ENCODE measurements around the gene BANP. TPM values are rescaled to one million over a fixed set of nuclear protein-coding genes. Genes with fewer than 3 reads are reported as not detected.
A peak's percentile ranks its signal among the peaks of the same experiment; 100 is the strongest.

The BANP gene
- total and polyA plus RNA-seq, 4 experiments from 2014 or later = 10.7 to 72.7 (median 44.1) TPM

- Mint-ChIP-seq H3K36me3 (peaks cover 9 to 41% of the 10 kb centered on the region in 2 donors), H3K4me1 (peaks cover 33 to 67% (median 54%) of the 10 kb centered on the region in 4 donors)
- peaks cover 59% of the 10 kb centered on the region for H3K4me1 ChIP-seq (ENCODE audit: insufficient read depth, low read length)
Observed at GRCh38 chr16:87952751-87953150, 1.5 kb downstream of the BANP start.

DNA sequence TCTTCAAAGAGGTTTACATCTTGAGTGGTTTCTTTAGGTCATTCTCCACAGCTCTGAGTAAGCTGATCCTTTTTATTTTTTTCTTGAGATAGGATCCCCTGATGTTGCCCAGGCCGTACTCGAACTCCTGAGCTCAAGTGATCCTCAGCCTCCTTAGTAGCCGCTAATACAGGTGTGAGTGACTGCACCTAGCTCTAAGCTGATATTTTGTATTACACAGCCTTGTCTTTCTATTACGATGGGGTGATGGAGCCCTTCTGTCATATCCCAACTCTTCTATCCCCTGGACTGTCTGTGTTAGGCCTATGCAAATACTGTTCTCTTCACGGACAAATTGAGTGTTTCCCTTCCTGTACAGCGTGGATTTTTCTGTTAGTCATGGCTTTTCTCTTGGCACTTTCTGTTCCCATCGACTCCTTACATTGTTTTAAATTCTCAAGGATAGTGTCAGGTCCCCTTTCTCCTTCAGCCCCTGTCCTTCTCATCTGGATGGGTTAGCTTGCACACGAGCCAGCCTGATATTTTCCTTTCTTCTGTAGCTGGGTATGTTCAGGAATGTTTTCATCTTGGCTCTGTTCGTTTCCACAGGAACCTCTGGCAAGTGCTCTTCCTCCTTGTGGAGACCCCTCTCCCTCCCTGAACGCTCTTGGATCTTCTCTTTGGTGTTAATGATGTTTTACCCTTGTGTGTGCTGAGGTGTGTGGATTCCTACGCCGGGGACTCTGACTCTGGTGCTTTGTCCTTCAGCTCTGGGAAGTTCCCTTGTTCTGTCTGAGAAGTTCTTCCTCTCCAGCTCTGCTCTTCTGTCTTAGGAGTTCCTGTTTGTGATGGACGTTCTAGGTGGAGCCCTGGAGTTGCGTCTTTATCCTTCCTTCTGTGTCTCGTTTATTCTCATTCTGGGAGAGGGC is 2.3 kb downstream of the BANP start:
- Histone ChIP-seq H3K4me1 (ENCODE audit: insufficient read depth, low read length) (peaks cover 63% of the 10 kb centered on the region), H3K4me3 (ENCODE audit: low read length in 2 of 2) (no peak overlapping the region), H3K27me3 (ENCODE audit: insufficient read depth, low read length) (no peaks in the 10 kb centered on the region), H3K36me3 (ENCODE audit: insufficient read depth, low read length) (peaks cover 3% of the 10 kb centered on the region), H3K9me3 (ENCODE audit: control insufficient read depth in 1 of 2, low read length in 2 of 2) (no peaks in the 10 kb centered on the region), H3K27ac (ENCODE audit: low read depth, low read length) (no peak overlapping the region)
- Mint-ChIP-seq H3K9me3 (peaks cover 0 to 2% (median 0%) of the 10 kb centered on the region in 8 donors), H3K4me3 (peak overlapping the region; percentile 56 to 89 (median 72)), H3K27me3 (no peaks in the 10 kb centered on the region), H3K36me3 (peaks cover 9 to 45% of the 10 kb centered on the region in 2 donors), H3K4me1 (peaks cover 36 to 75% (median 58%) of the 10 kb centered on the region in 4 donors), H3K27ac (peak overlapping the region; percentile 76 to 98 (median 90))
- intact Hi-C loops (cut with micrococcal nuclease) = loop anchor here (5.0 kb wide), 1 partner anchor 1289 kb away; no protein-coding TSS in a partner anchor
- DNase-seq = no peak
- ChIA-PET CTCF (ENCODE audit: partially characterized antibody) (interaction anchor here (0.5 to 1.6 kb wide), 4 partner anchors 15 to 176 kb away, joined by 3 to 4 read pairs (median 4); no protein-coding TSS in a partner anchor), POLR2A (ENCODE audit: partially characterized antibody) (interaction anchor here (1.4 kb wide), 1 partner anchor 188 kb away, joined by 4 read pairs; the partner anchor contains the start of gene KLHDC4)

More at GRCh38 chr16:87952751-87953150, 1.5 kb downstream of the BANP start:
- Histone ChIP-seq H3K36me3 (ENCODE audit: insufficient read depth, low read length) (peaks cover 3% of the 10 kb centered on the region), H3K27ac (ENCODE audit: low read depth, low read length) (peak overlapping the region; percentile 74), H3K9me3 (ENCODE audit: control insufficient read depth in 1 of 2, low read length in 2 of 2) (no peaks in the 10 kb centered on the region), H3K4me3 (ENCODE audit: low read length in 2 of 2) (peak overlapping the region; percentile 49 to 70), H3K27me3 (ENCODE audit: insufficient read depth, low read length) (no peaks in the 10 kb centered on the region)
- peaks cover 0 to 2% (median 0%) of the 10 kb centered on the region in 8 donors for H3K9me3 Mint-ChIP-seq
- CTCF ChIA-PET (ENCODE audit: partially characterized antibody) = interaction anchor here (1.0 to 1.5 kb wide), 3 partner anchors 82 to 607 kb away, joined by 3 to 4 read pairs (median 3); no protein-coding TSS in a partner anchor
- H3K27me3 Mint-ChIP-seq = peaks cover 0 to under 1% of the 10 kb centered on the region in 2 donors
- intact Hi-C loops (cut with micrococcal nuclease) = loop anchor here (5.0 kb wide), 1 partner anchor 1290 kb away; no protein-coding TSS in a partner anchor
- POLR2A ChIA-PET (ENCODE audit: partially characterized antibody) = interaction anchor here (1.4 kb wide), 1 partner anchor 187 kb away, joined by 4 read pairs; the partner anchor contains the start of gene KLHDC4
- H3K4me3 Mint-ChIP-seq = peak overlapping the region; percentile 79 to 93 (median 89)
- DNase-seq = no peak
- peak overlapping the region; percentile 36 to 98 (median 85) for H3K27ac Mint-ChIP-seq

DNA sequence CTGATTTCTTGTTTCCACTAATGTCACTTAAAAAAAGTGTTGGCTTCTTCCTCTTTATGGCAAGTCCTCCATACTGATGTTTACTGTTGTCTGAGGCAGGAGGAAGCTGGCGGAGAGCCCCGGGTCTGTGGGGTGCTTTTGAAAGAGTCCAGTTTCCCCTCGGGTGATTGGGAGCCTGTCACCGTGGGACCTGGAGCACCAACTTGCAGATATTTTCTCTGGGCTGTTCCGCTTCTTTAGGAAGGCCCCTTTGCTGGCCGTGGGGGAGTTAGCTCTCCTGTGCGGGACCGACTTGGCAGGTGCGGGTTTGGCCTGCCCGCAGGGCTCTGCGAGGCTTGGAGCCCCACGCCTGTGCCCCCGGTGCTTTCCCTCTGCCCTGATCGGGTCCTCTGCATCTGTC is 3.1 kb downstream of the BANP start:
- H3K36me3 Mint-ChIP-seq = peaks cover 9 to 45% of the 10 kb centered on the region in 2 donors
- intact Hi-C loops (cut with micrococcal nuclease) = loop anchor here (5.0 kb wide), 1 partner anchor 1288 kb away; no protein-coding TSS in a partner anchor
- Histone ChIP-seq H3K27ac (ENCODE audit: low read depth, low read length) (no peak overlapping the region), H3K27me3 (ENCODE audit: insufficient read depth, low read length) (no peaks in the 10 kb centered on the region), H3K9me3 (ENCODE audit: control insufficient read depth in 1 of 2, low read length in 2 of 2) (no peaks in the 10 kb centered on the region), H3K36me3 (ENCODE audit: insufficient read depth, low read length) (peaks cover 3% of the 10 kb centered on the region), H3K4me3 (ENCODE audit: low read length in 2 of 2) (no peak overlapping the region), H3K4me1 (ENCODE audit: insufficient read depth, low read length) (peaks cover 71% of the 10 kb centered on the region)
- H3K27me3 Mint-ChIP-seq = no peaks in the 10 kb centered on the region
- POLR2A ChIA-PET (ENCODE audit: partially characterized antibody) = no interaction called here
- DNase-seq = no peak
- CTCF ChIA-PET (ENCODE audit: partially characterized antibody) = interaction anchor here (1.6 kb wide), 1 partner anchor 14 kb away, joined by 3 read pairs; no protein-coding TSS in a partner anchor
- H3K4me3 Mint-ChIP-seq = peak overlapping the region in 4 of 8 donors; percentile 13 to 89 (median 50)
- H3K27ac Mint-ChIP-seq = peak overlapping the region in 6 of 7 donors; percentile 76 to 98 (median 88)
- H3K9me3 Mint-ChIP-seq = peaks cover 0 to 2% (median 0%) of the 10 kb centered on the region in 8 donors
- peaks cover 39 to 83% (median 64%) of the 10 kb centered on the region in 4 donors for H3K4me1 Mint-ChIP-seq

DNA sequence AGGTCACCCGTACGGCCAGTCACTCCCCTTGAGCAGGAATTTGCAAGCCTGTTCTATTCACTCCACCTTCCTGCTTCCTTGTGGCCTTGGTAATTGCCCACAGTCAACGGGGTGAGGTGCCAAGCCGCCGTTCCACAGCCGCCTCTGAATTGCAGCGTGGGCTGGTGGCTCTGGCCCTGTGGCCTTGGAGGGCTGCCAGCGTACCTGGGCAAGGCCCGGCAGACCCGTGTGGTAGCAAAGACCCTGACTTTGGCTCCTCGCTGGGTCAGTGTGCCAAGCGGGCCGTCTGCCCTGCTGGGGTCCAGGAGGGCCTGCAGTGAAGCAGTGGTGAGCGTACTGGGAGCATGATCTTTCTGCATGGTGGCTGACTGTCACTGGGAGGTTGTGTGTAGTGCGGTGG is 3.6 kb downstream of the BANP start:
- Mint-ChIP-seq H3K4me3 (peak overlapping the region in 1 of 8 donors; percentile 30), H3K4me1 (peaks cover 39 to 88% (median 68%) of the 10 kb centered on the region in 4 donors), H3K27me3 (no peaks in the 10 kb centered on the region), H3K9me3 (peaks cover 0 to 2% (median 0%) of the 10 kb centered on the region in 8 donors), H3K27ac (peak overlapping the region in 6 of 7 donors; percentile 85 to 98 (median 92)), H3K36me3 (peaks cover 9 to 45% of the 10 kb centered on the region in 2 donors)
- peak overlapping the region; percentile 63 for H3K27ac ChIP-seq (ENCODE audit: low read depth, low read length)
- no peaks in the 10 kb centered on the region for H3K9me3 ChIP-seq (ENCODE audit: control insufficient read depth in 1 of 2, low read length in 2 of 2)
- peaks cover 75% of the 10 kb centered on the region for H3K4me1 ChIP-seq (ENCODE audit: insufficient read depth, low read length)
- DNase-seq = no peak
- POLR2A ChIA-PET (ENCODE audit: partially characterized antibody) = no interaction called here
- CTCF ChIA-PET (ENCODE audit: partially characterized antibody) = interaction anchor here (1.6 kb wide), 1 partner anchor 14 kb away, joined by 3 read pairs; no protein-coding TSS in a partner anchor
- no peak overlapping the region for H3K4me3 ChIP-seq (ENCODE audit: low read length in 2 of 2)
- no peaks in the 10 kb centered on the region for H3K27me3 ChIP-seq (ENCODE audit: insufficient read depth, low read length)
- peaks cover 3% of the 10 kb centered on the region for H3K36me3 ChIP-seq (ENCODE audit: insufficient read depth, low read length)
- intact Hi-C loops (cut with micrococcal nuclease) = loop anchor here (5.0 kb wide), 1 partner anchor 1287 kb away; no protein-coding TSS in a partner anchor

GRCh38 chr16:87955302-87956097 is 4.3 kb downstream of the BANP start:
- Histone ChIP-seq H3K27ac (ENCODE audit: low read depth, low read length) (peak overlapping the region; percentile 63), H3K36me3 (ENCODE audit: insufficient read depth, low read length) (peaks cover 3% of the 10 kb centered on the region), H3K4me3 (ENCODE audit: low read length in 2 of 2) (no peak overlapping the region), H3K27me3 (ENCODE audit: insufficient read depth, low read length) (no peaks in the 10 kb centered on the region), H3K9me3 (ENCODE audit: control insufficient read depth in 1 of 2, low read length in 2 of 2) (no peaks in the 10 kb centered on the region), H3K4me1 (ENCODE audit: insufficient read depth, low read length) (peaks cover 76% of the 10 kb centered on the region)
- CTCF ChIA-PET (ENCODE audit: partially characterized antibody) = interaction anchor here (1.6 kb wide), 1 partner anchor 13 kb away, joined by 3 read pairs; no protein-coding TSS in a partner anchor
- intact Hi-C loops (cut with micrococcal nuclease) = no loop called here
- H3K4me1 Mint-ChIP-seq = peaks cover 43 to 92% (median 72%) of the 10 kb centered on the region in 4 donors
- POLR2A ChIA-PET (ENCODE audit: partially characterized antibody) = no interaction called here
- peak overlapping the region; percentile 90 to 98 (median 94) for H3K27ac Mint-ChIP-seq
- no peaks in the 10 kb centered on the region for H3K27me3 Mint-ChIP-seq
- peaks cover 9 to 46% of the 10 kb centered on the region in 2 donors for H3K36me3 Mint-ChIP-seq
- H3K4me3 Mint-ChIP-seq = peak overlapping the region in 7 of 8 donors; percentile 59 to 80 (median 76)
- DNase-seq = no peak
- peaks cover 0 to 2% (median 0%) of the 10 kb centered on the region in 8 donors for H3K9me3 Mint-ChIP-seq

DNA sequence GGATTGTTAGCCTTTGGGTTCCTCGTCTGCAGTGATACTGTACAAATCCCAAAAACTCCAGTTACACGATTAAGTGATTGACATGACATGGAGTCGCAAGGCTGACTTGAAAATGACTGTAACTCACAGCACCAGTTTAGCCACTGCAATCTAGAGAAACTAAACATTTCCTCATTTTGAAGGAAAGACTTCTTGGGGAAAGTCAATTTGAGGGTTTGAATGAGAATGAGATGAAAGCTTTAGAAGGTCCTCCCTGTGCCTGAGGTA is 4.8 kb downstream of the BANP start:
- H3K36me3 Mint-ChIP-seq = peaks cover 9 to 43% of the 10 kb centered on the region in 2 donors
- H3K4me1 Mint-ChIP-seq = peaks cover 43 to 91% (median 71%) of the 10 kb centered on the region in 4 donors
- CTCF ChIA-PET (ENCODE audit: partially characterized antibody) = no interaction called here

More for the DNA sequence above, 4.8 kb downstream of the BANP start:
- H3K27me3 ChIP-seq (ENCODE audit: insufficient read depth, low read length) = no peaks in the 10 kb centered on the region
- Mint-ChIP-seq H3K4me3 (peak overlapping the region; percentile 59 to 80 (median 76)), H3K27ac (peak overlapping the region; percentile 90 to 98 (median 94)), H3K9me3 (peaks cover 0 to 2% (median 0%) of the 10 kb centered on the region in 8 donors), H3K27me3 (no peaks in the 10 kb centered on the region)
- H3K4me1 ChIP-seq (ENCODE audit: insufficient read depth, low read length) = peaks cover 75% of the 10 kb centered on the region
- peaks cover 3% of the 10 kb centered on the region for H3K36me3 ChIP-seq (ENCODE audit: insufficient read depth, low read length)
- peak in 1 of 5 donors; percentile 47 for DNase-seq
- POLR2A ChIA-PET (ENCODE audit: partially characterized antibody) = interaction anchor here (0.7 kb wide), 1 partner anchor 10 kb away, joined by 3 read pairs; no protein-coding TSS in a partner anchor
- intact Hi-C loops (cut with micrococcal nuclease) = no loop called here
- no peaks in the 10 kb centered on the region for H3K9me3 ChIP-seq (ENCODE audit: control insufficient read depth in 1 of 2, low read length in 2 of 2)
- peak overlapping the region; percentile 63 for H3K27ac ChIP-seq (ENCODE audit: low read depth, low read length)
- no peak overlapping the region for H3K4me3 ChIP-seq (ENCODE audit: low read length in 2 of 2)

All from CD4-positive, alpha-beta memory T cell (primary cell).